Fibroblast of mammary gland (primary cell): Measurements from ENCODE around the gene TDRD7.
A peak's percentile ranks its signal among the peaks of the same experiment; 100 is the strongest.

Source experiments
- DNase-seq: peaks from one replicate; pipeline ENCODE4 v3.0.0-alpha.2; 2010; ENCODE audit warnings: low read depth
- H3K4me3 ChIP-seq: 2 replicates; pipeline ENCODE4 v1.5.1; 2011; ENCODE audit warnings: low read depth, mild to moderate bottlenecking, low read length, moderate library complexity; ENCODE audit not compliant: control insufficient read depth
- CTCF ChIP-seq: conservative IDR thresholded peaks from 2 replicates; pipeline ENCODE4 v1.5.1; 2011; ENCODE audit warnings: low read depth, low read length, inconsistent platforms; ENCODE audit not compliant: control insufficient read depth, insufficient read depth

TDRD7 gene

GRCh38 chr9:97418880-97419279 is 7.0 kb downstream of the TDRD7 start:
- no peak for TF ChIP-seq CTCF
- H3K4me3 ChIP-seq = no peak overlapping the region
- no peak for DNase-seq

GRCh38 chr9:97419309-97419867 is 7.5 kb downstream of the TDRD7 start:
- no peak overlapping the region for H3K4me3 ChIP-seq
- peak; percentile 87 for DNase-seq
- no peak for TF ChIP-seq CTCF

GRCh38 chr9:97425336-97425972 is 13.6 kb downstream of the TDRD7 start:
- no peak overlapping the region for H3K4me3 ChIP-seq
- DNase-seq = no peak
- no peak for TF ChIP-seq CTCF

GRCh38 chr9:97425973-97426336 is 14.1 kb downstream of the TDRD7 start:
- no peak for TF ChIP-seq CTCF
- no peak overlapping the region for H3K4me3 ChIP-seq
- peak; percentile 12 for DNase-seq

- TF ChIP-seq CTCF = no peak
- DNase-seq = no peak
- no peak overlapping the region for H3K4me3 ChIP-seq
Observed at GRCh38 chr9:97427885-97428284, 16.0 kb downstream of the TDRD7 start.

- no peak for DNase-seq
- no peak for TF ChIP-seq CTCF
- H3K4me3 ChIP-seq = no peak overlapping the region
Observed at GRCh38 chr9:97430316-97431043, 18.6 kb downstream of the TDRD7 start.
